Stomach (tissue), 9 donors: ENCODE data around the gene DLL4. TPM values are rescaled to one million over a fixed set of nuclear protein-coding genes. Genes with fewer than 3 reads are reported as not detected.

ENCODE experiments used
- DNase-seq, 2 donors: peaks; one replicate each; pipeline versions ENCODE4 v3.0.0 to v3.0.0-alpha.2; 2013 to 2019
- H3K27ac ChIP-seq, 5 donors: fragments of 200-600 bp in 4 of 5; sonication (generic) in 4 of 5; one replicate each; pipeline ENCODE4 v1.5.1; 2013 to 2019; ENCODE audit warnings: mild to moderate bottlenecking in 1 of 5, moderate library complexity in 1 of 5
- H3K27me3 ChIP-seq, 3 donors: fragments of 200-600 bp; sonication (generic); one replicate each; pipeline ENCODE4 v1.5.1; 2017 to 2019; ENCODE audit warnings: mixed run types in 1 of 3
- H3K36me3 ChIP-seq, 4 donors: fragments of 200-600 bp; sonication (generic); 1 replicate in 3 of 4; 2 replicates in 1 of 4; pipeline ENCODE4 v1.5.1; 2016 to 2019
- H3K4me1 ChIP-seq, 4 donors: fragments of 200-600 bp; sonication (generic); one replicate each; pipeline ENCODE4 v1.5.1; 2016 to 2019
- H3K4me3 ChIP-seq, 4 donors: fragments of 200-600 bp; sonication (generic) in 3 of 4; one replicate each; pipeline ENCODE4 v1.5.1; 2016 to 2019; ENCODE audit warnings: mild to moderate bottlenecking in 1 of 4
- H3K9me3 ChIP-seq, 4 donors: fragments of 200-600 bp; sonication (generic); one replicate each; pipeline ENCODE4 v1.5.1; 2016 to 2019
- CTCF ChIP-seq, 7 experiments: fragments of 450-650 bp in 4 of 7; fragments of 200-600 bp in 3 of 7; sonication (generic) in 3 of 7; IDR thresholded peaks; one replicate each; pipeline ENCODE4 v1.5.1; 2016 to 2019; ENCODE audit warnings: antibody characterized with exemption in 7 of 7, control low read depth in 2 of 7, mild to moderate bottlenecking in 1 of 7
- EP300 ChIP-seq: sonication (generic); formaldehyde crosslinking; IDR thresholded peaks from one replicate; pipeline ENCODE4 v1.6.1; 2017; ENCODE audit warnings: antibody characterized with exemption
- POLR2A ChIP-seq, 4 donors: fragments of 450-650 bp; IDR thresholded peaks; one replicate each; pipeline ENCODE4 v1.6.1; 2016; ENCODE audit warnings: antibody characterized with exemption in 4 of 4, control low read depth in 2 of 4, mild to moderate bottlenecking in 1 of 4, moderate library complexity in 1 of 4
- POLR2AphosphoS5 ChIP-seq, 3 donors: sonication (generic); formaldehyde crosslinking; IDR thresholded peaks; one replicate each; pipeline ENCODE4 v1.6.1; 2016; ENCODE audit warnings: antibody characterized with exemption in 3 of 3
- WGBS, 5 donors: extraction: QIAGEN DNeasy Blood & Tissue Kit in 3 of 5; methylation state at CpG; one replicate each; pipeline versions ENCODE4 v1.1.5 to v1.1.7; 2013 to 2018; 5-methylcytosine and 5-hydroxymethylcytosine counted together
- intact Hi-C: fragments of 100-400 bp; cut with DNase I; formaldehyde crosslinking; loops from one replicate; pipeline ENCODE4 v1.15.1; 2023; ENCODE audit warnings: low total_unique reads
- polyA plus RNA-seq, 3 donors: library from polyadenylated mRNA; stranded (reverse); fragments of 200-250 nt; gene quantifications; one replicate each; pipeline ENCODE4 v1.2.3, GENCODE V29; 2013
- total RNA-seq, 5 donors: library from RNA; depleted of rRNA; stranded (reverse); fragments of >200 nt; gene quantifications; one replicate each; pipeline versions ENCODE4 v1.1.0 to v1.2.3, GENCODE V29; 2014 to 2016
- donor health status: healthy with polysubstance abuse.
- donor health status: Bipolar disorder and iron deficiency.
- donor health status: healthy.

Gene DLL4
- total and polyA plus RNA-seq, 8 donors: 0.56 to 20.0 (median 2.0) TPM

GRCh38 chr15:40904552-40905201 is 24.5 kb upstream of the DLL4 start:
- H3K4me1 ChIP-seq: peaks cover 25 to 91% (median 69%) of the 10 kb centered on the region in 4 donors
- TF ChIP-seq CTCF (IDR thresholded peaks at IDR 0.05) (no peak), POLR2AphosphoS5 (IDR thresholded peaks at IDR 0.05) (no peak)

GRCh38 chr15:40906091-40906990 is 22.8 kb upstream of the DLL4 start:
- peak; percentile 96 for DNase-seq
- Histone ChIP-seq H3K27me3 (no peaks in the 10 kb centered on the region), H3K9me3 (no peaks in the 10 kb centered on the region), H3K4me1 (peaks cover 25 to 89% (median 61%) of the 10 kb centered on the region in 4 donors), H3K36me3 (peaks cover 23 to 34% (median 28%) of the 10 kb centered on the region in 4 donors), H3K4me3 (peak overlapping the region; percentile 36 to 52 (median 40)), H3K27ac (peak overlapping the region; percentile 88 to 97 (median 91))
- 2 to 4% (median 3%) methylated on average over 16 to 36 of the region's 36 CpGs for WGBS, 5 donors
- intact Hi-C loops: loop anchor here (5.0 kb wide), 1 partner anchor 116 kb away; no protein-coding TSS in a partner anchor
- TF ChIP-seq EP300 (no peak), POLR2A (IDR thresholded peaks at IDR 0.05) (no peak), POLR2AphosphoS5 (IDR thresholded peaks at IDR 0.05) (peak; percentile 19 to 71 (median 61)), CTCF (IDR thresholded peaks at IDR 0.05) (peak in 6 of 7 experiments; percentile 10 to 91 (median 77))

More at GRCh38 chr15:40904552-40905201, 24.5 kb upstream of the DLL4 start:
- WGBS, 5 donors: 61 to 80% (median 69%) methylated on average over 7 of the region's 7 CpGs
- DNase-seq: peak in 1 of 2 donors; percentile 15
- intact Hi-C loops: loop anchor here (5.0 kb wide), 2 partner anchors 118 to 278 kb away; no protein-coding TSS in a partner anchor
- Histone ChIP-seq H3K9me3 (no peaks in the 10 kb centered on the region), H3K36me3 (peaks cover 38 to 51% (median 44%) of the 10 kb centered on the region in 4 donors), H3K4me3 (no peak overlapping the region), H3K27ac (peak overlapping the region; percentile 88 to 97 (median 91)), H3K27me3 (no peaks in the 10 kb centered on the region)

GRCh38 chr15:40906991-40907802 is 21.9 kb upstream of the DLL4 start:
- H3K4me3 ChIP-seq: peak overlapping the region; percentile 36 to 52 (median 40)
- H3K36me3 ChIP-seq: peaks cover 16 to 25% (median 20%) of the 10 kb centered on the region in 4 donors
- peaks cover 25 to 89% (median 54%) of the 10 kb centered on the region in 4 donors for H3K4me1 ChIP-seq
- no peaks in the 10 kb centered on the region for H3K9me3 ChIP-seq
- intact Hi-C loops: loop anchor here (5.0 kb wide), 1 partner anchor 115 kb away; no protein-coding TSS in a partner anchor
- TF ChIP-seq POLR2AphosphoS5 (IDR thresholded peaks at IDR 0.05) (peak in 1 of 3 donors; percentile 5), POLR2A (IDR thresholded peaks at IDR 0.05) (no peak)
- H3K27me3 ChIP-seq: no peaks in the 10 kb centered on the region
- peak; percentile 74 to 89 for DNase-seq
- WGBS, 5 donors: 11 to 18% (median 15%) methylated on average over 17 to 22 of the region's 22 CpGs
- H3K27ac ChIP-seq: peak overlapping the region; percentile 88 to 97 (median 91)

- WGBS, 5 donors: 61 to 77% (median 67%) methylated on average over 6 to 7 of the region's 7 CpGs
- peaks cover 25 to 80% (median 52%) of the 10 kb centered on the region in 4 donors for H3K4me1 ChIP-seq
Measured at GRCh38 chr15:40908095-40908494, 21.0 kb upstream of the DLL4 start.

More at GRCh38 chr15:40908095-40908494, 21.0 kb upstream of the DLL4 start:
- Histone ChIP-seq H3K9me3 (no peaks in the 10 kb centered on the region), H3K36me3 (peaks cover 7 to 16% (median 11%) of the 10 kb centered on the region in 4 donors), H3K4me3 (no peak overlapping the region), H3K27ac (peak overlapping the region; percentile 88 to 97 (median 91)), H3K27me3 (no peaks in the 10 kb centered on the region)
- DNase-seq: peak in 1 of 2 donors; percentile 11
- TF ChIP-seq POLR2AphosphoS5 (IDR thresholded peaks at IDR 0.05) (no peak), EP300 (no peak), POLR2A (IDR thresholded peaks at IDR 0.05) (no peak), CTCF (IDR thresholded peaks at IDR 0.05) (no peak)
- intact Hi-C loops: loop anchor here (5.0 kb wide), 1 partner anchor 114 kb away; no protein-coding TSS in a partner anchor
